H9 (cell line): ENCODE measurements around the gene IGLL1. TPM values are rescaled to one million over a fixed set of nuclear protein-coding genes. Genes with fewer than 3 reads are reported as not detected.
"Not testable (repeated sequence)": the region's sequence is repeated elsewhere in the genome, so short reads cannot be mapped to it uniquely, and the experiment has no call there.

Source experiments
- DNase-seq: peaks from one replicate; pipeline ENCODE4 v3.0.0-alpha.2; 2017
- H2AFZ ChIP-seq: one replicate; pipeline ENCODE4 v1.6.1; 2013; ENCODE audit warnings: mild to moderate bottlenecking, low read length, control low read depth, moderate library complexity
- H2AK5ac ChIP-seq: 2 replicates; pipeline ENCODE4 v1.6.1; 2013; ENCODE audit warnings: low read length, control low read depth, mixed read lengths; ENCODE audit not compliant: insufficient read length
- H2BK120ac ChIP-seq: one replicate; pipeline ENCODE4 v1.6.1; 2013; ENCODE audit warnings: low read depth, mild to moderate bottlenecking, low read length, control low read depth, inconsistent platforms; ENCODE audit not compliant: poor library complexity, severe bottlenecking
- H2BK12ac ChIP-seq: 2 replicates; pipeline ENCODE4 v1.6.1; 2013; ENCODE audit warnings: low read length, control low read depth, mixed read lengths, low read depth; ENCODE audit not compliant: insufficient read length
- H2BK15ac ChIP-seq: 2 replicates; pipeline ENCODE4 v1.6.1; 2013; ENCODE audit warnings: low read depth, low read length, control low read depth
- H2BK20ac ChIP-seq: one replicate; pipeline ENCODE4 v1.6.1; 2013; ENCODE audit warnings: low read depth, mild to moderate bottlenecking, low read length, control low read depth, inconsistent platforms; ENCODE audit not compliant: poor library complexity, severe bottlenecking
- H2BK5ac ChIP-seq: 2 replicates; pipeline ENCODE4 v1.6.1; 2013; ENCODE audit warnings: low read length, control low read depth, mixed read lengths; ENCODE audit not compliant: insufficient read length
- H3K14ac ChIP-seq: 2 replicates; pipeline ENCODE4 v1.6.1; 2013; ENCODE audit warnings: low read length, control low read depth; ENCODE audit not compliant: insufficient read depth
- H3K18ac ChIP-seq: 2 replicates; pipeline ENCODE4 v1.6.1; 2013; ENCODE audit warnings: low read depth, mild to moderate bottlenecking, mixed read lengths, low read length, control low read depth; ENCODE audit not compliant: insufficient read length
- H3K23ac ChIP-seq: 2 replicates; pipeline ENCODE4 v1.6.1; 2013; ENCODE audit warnings: low read length, control low read depth, mixed read lengths, low read depth; ENCODE audit not compliant: insufficient read length
- H3K23me2 ChIP-seq: 2 replicates; pipeline ENCODE4 v1.6.1; 2013; ENCODE audit warnings: low read depth, mild to moderate bottlenecking, mixed read lengths, low read length, control low read depth; ENCODE audit not compliant: insufficient read length, poor library complexity, severe bottlenecking
- H3K27ac ChIP-seq: 2 replicates; pipeline ENCODE4 v1.5.1; 2013; ENCODE audit warnings: low read length, control low read depth, mixed read lengths, low read depth; ENCODE audit not compliant: insufficient read length
- H3K27me3 ChIP-seq: 2 replicates; pipeline ENCODE4 v1.6.1; 2013; ENCODE audit warnings: low read length, control low read depth, inconsistent platforms; ENCODE audit not compliant: insufficient read depth
- H3K4ac ChIP-seq: 2 replicates; pipeline ENCODE4 v1.6.1; 2013; ENCODE audit warnings: low read depth, mild to moderate bottlenecking, control low read depth, inconsistent platforms, low read length, moderate library complexity
- H3K4me1 ChIP-seq: 2 replicates; pipeline ENCODE4 v1.6.1; 2013; ENCODE audit warnings: low read length, control low read depth, inconsistent platforms; ENCODE audit not compliant: insufficient read depth
- H3K4me2 ChIP-seq: 2 replicates; pipeline ENCODE4 v1.6.1; 2013; ENCODE audit warnings: low read length, control low read depth, mixed read lengths; ENCODE audit not compliant: insufficient read length, insufficient read depth
- H3K56ac ChIP-seq: 2 replicates; pipeline ENCODE4 v1.6.1; 2013; ENCODE audit warnings: low read depth, mild to moderate bottlenecking, mixed read lengths, low read length, control low read depth; ENCODE audit not compliant: insufficient read length
- H3K79me1 ChIP-seq: 2 replicates; pipeline ENCODE4 v1.6.1; 2013; ENCODE audit warnings: low read depth, mild to moderate bottlenecking, moderate library complexity, low read length, control low read depth, inconsistent platforms; ENCODE audit not compliant: insufficient read depth, poor library complexity, severe bottlenecking
- H3K79me2 ChIP-seq: 2 replicates; pipeline ENCODE4 v1.6.1; 2013; ENCODE audit warnings: low read length, control low read depth, inconsistent platforms; ENCODE audit not compliant: insufficient read depth
- H3K9ac ChIP-seq: 2 replicates; pipeline ENCODE4 v1.6.1; 2013; ENCODE audit warnings: low read length, control low read depth, mixed read lengths; ENCODE audit not compliant: insufficient read length; ENCODE audit errors: extremely low read depth
- H3K9me3 ChIP-seq: one replicate; pipeline ENCODE4 v1.6.1; 2013; ENCODE audit warnings: low read depth, low read length, inconsistent platforms; ENCODE audit not compliant: control insufficient read depth
- H3T11ph ChIP-seq: one replicate; pipeline ENCODE4 v1.6.1; 2013; ENCODE audit warnings: mild to moderate bottlenecking, low read length, control low read depth, inconsistent platforms
- H4K20me1 ChIP-seq: one replicate; pipeline ENCODE4 v1.6.1; 2013; ENCODE audit not compliant: control insufficient read depth, insufficient read length, insufficient read depth
- H4K5ac ChIP-seq: 2 replicates; pipeline ENCODE4 v1.6.1; 2013; ENCODE audit warnings: low read depth, mild to moderate bottlenecking, mixed read lengths, low read length, control low read depth; ENCODE audit not compliant: insufficient read length
- H4K8ac ChIP-seq: replicated peaks from 2 replicates; pipeline ENCODE4 v1.6.1; 2013; ENCODE audit warnings: low read length, control low read depth, mixed read lengths, low read depth; ENCODE audit not compliant: insufficient read length
- H4K91ac ChIP-seq: 2 replicates; pipeline ENCODE4 v1.6.1; 2013; ENCODE audit warnings: low read depth, mild to moderate bottlenecking, moderate library complexity, mixed read lengths, low read length, control low read depth; ENCODE audit not compliant: insufficient read length
- H3K27ac Mint-ChIP-seq, 3 experiments: 2 replicates in 2 of 3; 3 replicates in 1 of 3; pipeline ENCODE4 v1.8.0; 2020 to 2021; ENCODE audit warnings: mixed read lengths in 3 of 3, mild to moderate bottlenecking in 1 of 3, moderate library complexity in 1 of 3
- H3K27me3 Mint-ChIP-seq: 2 replicates; pipeline ENCODE4 v1.8.0; 2021; ENCODE audit warnings: low read depth, mild to moderate bottlenecking, moderate library complexity, mixed read lengths
- H3K36me3 Mint-ChIP-seq, 3 experiments: 2 replicates in 2 of 3; 3 replicates in 1 of 3; pipeline ENCODE4 v1.8.0; 2020 to 2021; ENCODE audit warnings: low read depth in 3 of 3, mixed read lengths in 3 of 3; ENCODE audit not compliant: insufficient read depth in 1 of 3
- H3K4me1 Mint-ChIP-seq, 2 experiments: 2 replicates each; pipeline ENCODE4 v1.8.0; 2020; ENCODE audit warnings: mixed read lengths in 2 of 2
- H3K4me3 Mint-ChIP-seq, 2 experiments: 2 replicates in 1 of 2; 3 replicates in 1 of 2; pipeline ENCODE4 v1.8.0; 2020 to 2021; ENCODE audit warnings: mild to moderate bottlenecking in 2 of 2, mixed read lengths in 2 of 2, moderate library complexity in 1 of 2
- H3K9me3 Mint-ChIP-seq, 2 experiments: 2 replicates in 1 of 2; 3 replicates in 1 of 2; pipeline ENCODE4 v1.8.0; 2020; ENCODE audit warnings: mild to moderate bottlenecking in 2 of 2, mixed read lengths in 2 of 2, moderate library complexity in 1 of 2
- WGBS: extraction: QIAGEN DNeasy Blood & Tissue Kit; methylation state at CpG from one replicate; pipeline ENCODE4 v1.1.7; 2013; ENCODE audit warnings: missing lambda C conversion rate, low lambda C conversion rate, mixed read lengths; ENCODE audit not compliant: insufficient read length; ENCODE audit errors: extremely low coverage; 5-methylcytosine and 5-hydroxymethylcytosine counted together
- total RNA-seq: library from RNA; stranded (reverse); gene quantifications from 2 replicates; pipeline ENCODE4 v1.2.1, GENCODE V29; 2021
- TF ChIP-seq, protein P1 (sequence below): fragments of 200-600 bp; sonication (generic); conservative IDR thresholded peaks from 3 replicates; pipeline ENCODE4 v1.8.0; 2021; ENCODE audit warnings: antibody characterized with exemption, mild to moderate bottlenecking

IGLL1 gene
- total RNA-seq, 1 experiment from 2014 or later, result not detected

DNA sequence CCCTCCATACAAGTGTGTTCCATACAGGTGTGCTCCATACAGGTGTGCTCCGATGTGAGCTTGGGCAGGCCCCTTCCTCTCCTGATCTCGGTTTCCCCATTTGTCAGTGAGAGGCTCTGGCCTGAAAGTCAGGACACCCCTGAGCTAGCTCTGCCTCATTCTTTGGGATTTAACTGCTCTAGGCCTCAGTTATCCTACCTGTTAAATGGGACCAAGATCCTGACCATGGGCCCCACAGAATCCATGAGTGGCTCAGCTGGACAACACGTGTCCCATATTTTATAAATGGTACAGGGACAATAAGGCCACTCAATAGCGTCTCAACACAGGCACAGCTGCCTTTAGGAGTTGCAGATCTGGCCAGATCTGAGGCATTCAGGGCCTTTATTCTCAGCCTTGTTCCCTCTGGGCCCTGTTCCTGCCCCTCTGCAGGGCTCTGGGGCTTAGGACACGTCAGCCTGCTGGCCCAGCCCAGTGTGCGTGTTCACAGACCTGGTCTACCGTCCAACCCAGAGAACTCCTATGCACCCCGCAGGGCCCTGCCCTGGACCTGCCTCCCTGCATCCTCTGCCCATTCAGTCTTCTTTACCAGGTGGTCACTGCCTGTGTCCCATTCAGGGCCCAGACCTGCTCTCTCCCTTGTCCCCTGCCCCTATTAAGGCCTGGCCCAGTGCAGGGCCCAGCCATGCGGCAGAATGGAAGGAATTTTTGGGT lies 18.9 kb upstream of the IGLL1 start:
- H4K91ac ChIP-seq, result no peak overlapping the region
- no peak overlapping the region for H4K8ac ChIP-seq
- H3K27ac ChIP-seq, result no peak overlapping the region
- no peaks in the 10 kb centered on the region for H3K27me3 ChIP-seq
- H3K4me2 ChIP-seq, result no peak overlapping the region
- no peaks in the 10 kb centered on the region for H4K20me1 ChIP-seq
- H2BK12ac ChIP-seq, result no peak overlapping the region
- H3K56ac ChIP-seq, result no peak overlapping the region
- H3K23me2 ChIP-seq, result no peaks in the 10 kb centered on the region
- H3K79me2 ChIP-seq, result no peaks in the 10 kb centered on the region
- H3K4ac ChIP-seq, result no peak overlapping the region
- no peak overlapping the region for H2AFZ ChIP-seq
- H2BK15ac ChIP-seq, result no peak overlapping the region
- TF ChIP-seq, protein P1, sequence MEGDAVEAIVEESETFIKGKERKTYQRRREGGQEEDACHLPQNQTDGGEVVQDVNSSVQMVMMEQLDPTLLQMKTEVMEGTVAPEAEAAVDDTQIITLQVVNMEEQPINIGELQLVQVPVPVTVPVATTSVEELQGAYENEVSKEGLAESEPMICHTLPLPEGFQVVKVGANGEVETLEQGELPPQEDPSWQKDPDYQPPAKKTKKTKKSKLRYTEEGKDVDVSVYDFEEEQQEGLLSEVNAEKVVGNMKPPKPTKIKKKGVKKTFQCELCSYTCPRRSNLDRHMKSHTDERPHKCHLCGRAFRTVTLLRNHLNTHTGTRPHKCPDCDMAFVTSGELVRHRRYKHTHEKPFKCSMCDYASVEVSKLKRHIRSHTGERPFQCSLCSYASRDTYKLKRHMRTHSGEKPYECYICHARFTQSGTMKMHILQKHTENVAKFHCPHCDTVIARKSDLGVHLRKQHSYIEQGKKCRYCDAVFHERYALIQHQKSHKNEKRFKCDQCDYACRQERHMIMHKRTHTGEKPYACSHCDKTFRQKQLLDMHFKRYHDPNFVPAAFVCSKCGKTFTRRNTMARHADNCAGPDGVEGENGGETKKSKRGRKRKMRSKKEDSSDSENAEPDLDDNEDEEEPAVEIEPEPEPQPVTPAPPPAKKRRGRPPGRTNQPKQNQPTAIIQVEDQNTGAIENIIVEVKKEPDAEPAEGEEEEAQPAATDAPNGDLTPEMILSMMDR, result no peak
- H3K14ac ChIP-seq, result no peak overlapping the region
- H3K4me1 Mint-ChIP-seq, result no peaks in the 10 kb centered on the region
- no peak overlapping the region for H2BK120ac ChIP-seq
- no peaks in the 10 kb centered on the region for H3K9me3 ChIP-seq
- DNase-seq, result no peak
- no peak overlapping the region for H2AK5ac ChIP-seq
- H3K79me1 ChIP-seq, result no peaks in the 10 kb centered on the region
- no peak overlapping the region for H3K9ac ChIP-seq
- peaks cover 43% of the 10 kb centered on the region for H3K27me3 Mint-ChIP-seq
- H2BK5ac ChIP-seq, result no peak overlapping the region
- no CpG with 5 or more reads among the region's 9 CpGs for WGBS
- no peak overlapping the region for H4K5ac ChIP-seq
- H3K4me1 ChIP-seq, result no peaks in the 10 kb centered on the region
- H3K18ac ChIP-seq, result no peak overlapping the region
- no peak overlapping the region for H3T11ph ChIP-seq
- H2BK20ac ChIP-seq, result no peak overlapping the region
- no peak overlapping the region; a peak in 1 of 5 replicates for H3K4me3 Mint-ChIP-seq
- peak overlapping the region in 1 of 3 experiments; percentile 40; a peak in 1 of 7 replicates for H3K27ac Mint-ChIP-seq
- no peaks in the 10 kb centered on the region for H3K9me3 Mint-ChIP-seq
- H3K23ac ChIP-seq, result no peak overlapping the region
- H3K36me3 Mint-ChIP-seq, result no peaks in the 10 kb centered on the region

DNA sequence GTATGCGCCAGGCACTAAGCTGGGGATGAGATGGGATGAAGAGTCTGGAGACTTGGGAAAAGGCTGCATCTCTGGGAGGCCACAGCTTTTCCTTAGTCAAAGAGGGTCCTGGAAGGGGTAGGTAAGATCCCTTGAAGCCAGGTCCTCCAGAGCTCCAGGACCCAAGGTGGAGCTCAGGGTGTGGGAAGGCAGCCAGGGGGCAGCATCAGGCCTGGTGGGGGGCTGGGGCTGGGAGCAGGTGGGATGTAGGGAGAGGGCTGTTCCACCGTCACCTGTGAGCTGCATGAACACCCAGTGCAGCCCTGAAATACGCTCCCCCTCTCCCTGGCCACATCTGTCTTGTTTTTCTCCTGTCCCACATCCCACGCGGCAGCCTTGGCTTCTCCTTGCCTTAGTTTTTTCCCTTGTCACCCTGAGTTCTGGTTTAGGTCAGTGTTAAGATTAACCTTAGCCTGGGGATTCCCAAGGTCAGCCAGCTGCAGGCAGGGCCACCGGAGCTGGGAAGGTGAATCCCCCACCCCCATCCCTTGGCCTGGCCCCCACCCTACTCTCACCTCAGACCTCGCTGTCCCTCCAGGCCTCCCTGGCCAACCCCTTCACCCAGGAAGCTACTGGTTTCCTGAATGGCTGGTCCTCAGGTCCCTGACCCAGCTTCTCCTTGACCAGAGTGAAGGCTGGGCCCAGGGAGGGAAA lies 17.6 kb upstream of the IGLL1 start:
- not testable (repeated sequence) for H3K56ac ChIP-seq, H3K9me3 Mint-ChIP-seq, H3K79me1 ChIP-seq, H2BK20ac ChIP-seq, H3K23ac ChIP-seq, H4K8ac ChIP-seq, H3K4ac ChIP-seq, H2BK15ac ChIP-seq, H2AK5ac ChIP-seq, H3K4me2 ChIP-seq, H4K91ac ChIP-seq, H2AFZ ChIP-seq, H3K9me3 ChIP-seq, H3K18ac ChIP-seq, H3K4me3 Mint-ChIP-seq, H3K9ac ChIP-seq, H3K23me2 ChIP-seq, H3K4me1 ChIP-seq, H2BK120ac ChIP-seq, H3K36me3 Mint-ChIP-seq, H3K4me1 Mint-ChIP-seq, H3T11ph ChIP-seq, H3K27me3 ChIP-seq, DNase-seq, H2BK5ac ChIP-seq, H3K14ac ChIP-seq, H3K27ac Mint-ChIP-seq, H4K20me1 ChIP-seq, H2BK12ac ChIP-seq, H4K5ac ChIP-seq, H3K79me2 ChIP-seq, H3K27ac ChIP-seq
- WGBS, result no CpG with 5 or more reads among the region's 7 CpGs
- H3K27me3 Mint-ChIP-seq, result peaks cover 40% of the 10 kb centered on the region
